HepG2 (cell line): Measurements from ENCODE around the gene VEGFA. TPM values are rescaled to one million over a fixed set of nuclear protein-coding genes. Genes with fewer than 3 reads are reported as not detected.

Experiments
- PITX1 ChIP-seq: sonication (generic); formaldehyde crosslinking; IDR thresholded peaks from 2 replicates; pipeline ENCODE4 v1.5.1; 2020; ENCODE audit warnings: mild to moderate bottlenecking, missing genetic modification reagents
- SOX6 ChIP-seq, 2 experiments: fragments of 450-650 bp in 1 of 2; sonication (generic) in 1 of 2; formaldehyde crosslinking in 1 of 2; IDR thresholded peaks; 2 replicates each; pipeline versions ENCODE4 v1.4.0 to v1.6.1; 2017 to 2020; ENCODE audit warnings: antibody characterized with exemption in 1 of 2, mild to moderate bottlenecking in 1 of 2, missing genetic modification reagents in 1 of 2
- SRSF9 ChIP-seq: fragments of 200-400 bp; formaldehyde crosslinking; IDR thresholded peaks from 2 replicates; pipeline ENCODE4 v1.6.1; 2018; ENCODE audit warnings: borderline replicate concordance, mild to moderate bottlenecking, low read depth, low read length; ENCODE audit not compliant: insufficient read depth, poor library complexity, severe bottlenecking
- ZBTB20 ChIP-seq: sonication (generic); formaldehyde crosslinking; IDR thresholded peaks from 2 replicates; pipeline ENCODE4 v1.8.1; 2023; ENCODE audit warnings: missing genetic modification reagents, low read depth, mild to moderate bottlenecking, borderline replicate concordance
- ZNF136 ChIP-seq: sonication (generic); formaldehyde crosslinking; IDR thresholded peaks from 2 replicates; pipeline ENCODE4 v1.8.1; 2022; ENCODE audit warnings: low read depth, mild to moderate bottlenecking, moderate library complexity, missing genetic modification reagents
- ZNF143 ChIP-seq: sonication (generic); formaldehyde crosslinking; IDR thresholded peaks from 2 replicates; pipeline ENCODE4 v1.4.0; 2020; ENCODE audit warnings: missing genetic modification reagents
- ZNF598 ChIP-seq: sonication (generic); formaldehyde crosslinking; IDR thresholded peaks from 2 replicates; pipeline ENCODE4 v1.5.1; 2020; ENCODE audit warnings: mild to moderate bottlenecking, missing genetic modification reagents, borderline replicate concordance
- ZNF614 ChIP-seq: IDR thresholded peaks from 2 replicates; pipeline ENCODE4 v1.6.1; 2018; ENCODE audit warnings: missing biosample characterization, missing genetic modification reagents, inconsistent platforms, borderline replicate concordance
- ZSCAN12 ChIP-seq: sonication (generic); formaldehyde crosslinking; IDR thresholded peaks from 2 replicates; pipeline ENCODE4 v1.9.0; 2021; ENCODE audit warnings: mild to moderate bottlenecking, missing genetic modification reagents
- polyA plus RNA-seq, 8 experiments: library from polyadenylated mRNA; depleted of rRNA in 3 of 8; stranded (reverse) in 7 of 8; unstranded in 1 of 8; fragments of >200 nt; fragmentation: Illumina TruSeq in 4 of 8; extraction: Trizol in 4 of 8; gene quantifications; 2 replicates each; pipeline versions ENCODE4 v1.2.1 to v1.2.3, GENCODE V29; 2011 to 2016; ENCODE audit warnings: low read depth in 4 of 8, missing spikeins in 1 of 8, mixed read lengths in 1 of 8; ENCODE audit not compliant: insufficient read depth in 1 of 8
- total RNA-seq, 5 experiments: library from RNA; depleted of rRNA; stranded (reverse); fragments of >200 nt; fragmentation: Illumina TruSeq; extraction: Trizol; gene quantifications; 2 replicates each; pipeline ENCODE4 v1.2.3, GENCODE V29; 2016; ENCODE audit warnings: low read depth in 1 of 5
- TF ChIP-seq, protein P1 (sequence below): sonication (generic); formaldehyde crosslinking; IDR thresholded peaks from 2 replicates; pipeline ENCODE4 v1.4.0; 2020; ENCODE audit warnings: missing genetic modification reagents, borderline replicate concordance
- TF ChIP-seq, protein P2 (sequence below): sonication (generic); formaldehyde crosslinking; IDR thresholded peaks from 2 replicates; pipeline ENCODE4 v1.8.0; 2022; ENCODE audit warnings: missing genetic modification reagents, mild to moderate bottlenecking, moderate library complexity, borderline replicate concordance
- TF ChIP-seq, protein P3 (sequence below): sonication (generic); formaldehyde crosslinking; IDR thresholded peaks from 2 replicates; pipeline ENCODE4 v1.4.0; 2020; ENCODE audit warnings: missing genetic modification reagents
- TF ChIP-seq, protein P4 (sequence below): sonication (generic); formaldehyde crosslinking; IDR thresholded peaks from 2 replicates; pipeline ENCODE4 v1.9.0; 2022; ENCODE audit warnings: low read depth, missing genetic modification reagents
- TF ChIP-seq, protein P5 (sequence below): sonication (generic); formaldehyde crosslinking; IDR thresholded peaks from 2 replicates; pipeline ENCODE4 v1.4.0; 2020; ENCODE audit warnings: missing genetic modification reagents

Gene VEGFA
- total and polyA plus RNA-seq, 2 of the 13 experiments (the other 11 are each of a cell fraction or from before 2014, with no cell fraction given), result 68.1 to 629 TPM

DNA sequence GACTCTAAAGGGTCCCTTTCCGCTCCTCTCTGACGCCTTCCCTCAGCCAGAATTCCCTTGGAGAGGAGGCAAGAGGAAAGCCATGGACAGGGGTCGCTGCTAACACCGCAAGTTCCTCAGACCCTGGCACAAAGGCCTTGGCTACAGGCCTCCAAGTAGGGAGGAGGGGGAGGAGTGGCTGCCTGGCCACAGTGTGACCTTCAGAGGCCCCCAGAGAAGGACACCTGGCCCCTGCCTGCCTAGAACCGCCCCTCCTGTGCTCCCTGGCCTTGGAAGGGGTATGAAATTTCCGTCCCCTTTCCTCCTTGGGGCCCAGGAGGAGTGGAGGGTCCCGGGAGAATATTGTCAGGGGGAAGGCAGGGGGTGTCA is 2.7 kb downstream of the VEGFA start (continued):
- TF ChIP-seq, protein P1, sequence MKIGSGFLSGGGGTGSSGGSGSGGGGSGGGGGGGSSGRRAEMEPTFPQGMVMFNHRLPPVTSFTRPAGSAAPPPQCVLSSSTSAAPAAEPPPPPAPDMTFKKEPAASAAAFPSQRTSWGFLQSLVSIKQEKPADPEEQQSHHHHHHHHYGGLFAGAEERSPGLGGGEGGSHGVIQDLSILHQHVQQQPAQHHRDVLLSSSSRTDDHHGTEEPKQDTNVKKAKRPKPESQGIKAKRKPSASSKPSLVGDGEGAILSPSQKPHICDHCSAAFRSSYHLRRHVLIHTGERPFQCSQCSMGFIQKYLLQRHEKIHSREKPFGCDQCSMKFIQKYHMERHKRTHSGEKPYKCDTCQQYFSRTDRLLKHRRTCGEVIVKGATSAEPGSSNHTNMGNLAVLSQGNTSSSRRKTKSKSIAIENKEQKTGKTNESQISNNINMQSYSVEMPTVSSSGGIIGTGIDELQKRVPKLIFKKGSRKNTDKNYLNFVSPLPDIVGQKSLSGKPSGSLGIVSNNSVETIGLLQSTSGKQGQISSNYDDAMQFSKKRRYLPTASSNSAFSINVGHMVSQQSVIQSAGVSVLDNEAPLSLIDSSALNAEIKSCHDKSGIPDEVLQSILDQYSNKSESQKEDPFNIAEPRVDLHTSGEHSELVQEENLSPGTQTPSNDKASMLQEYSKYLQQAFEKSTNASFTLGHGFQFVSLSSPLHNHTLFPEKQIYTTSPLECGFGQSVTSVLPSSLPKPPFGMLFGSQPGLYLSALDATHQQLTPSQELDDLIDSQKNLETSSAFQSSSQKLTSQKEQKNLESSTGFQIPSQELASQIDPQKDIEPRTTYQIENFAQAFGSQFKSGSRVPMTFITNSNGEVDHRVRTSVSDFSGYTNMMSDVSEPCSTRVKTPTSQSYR (CRISPR knock-in tag), result peak; percentile 78
- TF ChIP-seq ZNF614 (CRISPR knock-in tag) (no peak), SRSF9 (no peak), ZNF598 (no peak), SOX6 (IDR thresholded peaks at IDR 0.05) (no peak), SOX6 (CRISPR knock-in tag; IDR thresholded peaks at IDR 0.05) (no peak; the same call in 1 of the 2 replicates), ZNF143 (no peak), PITX1 (CRISPR knock-in tag) (peak; percentile 17; the same call in 1 of the 2 replicates), ZNF136 (CRISPR knock-in tag) (0 out of 2 replicates have a peak, but pooled peaks have one; percentile 55), ZBTB20 (CRISPR knock-in tag) (no peak), ZSCAN12 (CRISPR knock-in tag) (no peak)
- TF ChIP-seq, protein P2, sequence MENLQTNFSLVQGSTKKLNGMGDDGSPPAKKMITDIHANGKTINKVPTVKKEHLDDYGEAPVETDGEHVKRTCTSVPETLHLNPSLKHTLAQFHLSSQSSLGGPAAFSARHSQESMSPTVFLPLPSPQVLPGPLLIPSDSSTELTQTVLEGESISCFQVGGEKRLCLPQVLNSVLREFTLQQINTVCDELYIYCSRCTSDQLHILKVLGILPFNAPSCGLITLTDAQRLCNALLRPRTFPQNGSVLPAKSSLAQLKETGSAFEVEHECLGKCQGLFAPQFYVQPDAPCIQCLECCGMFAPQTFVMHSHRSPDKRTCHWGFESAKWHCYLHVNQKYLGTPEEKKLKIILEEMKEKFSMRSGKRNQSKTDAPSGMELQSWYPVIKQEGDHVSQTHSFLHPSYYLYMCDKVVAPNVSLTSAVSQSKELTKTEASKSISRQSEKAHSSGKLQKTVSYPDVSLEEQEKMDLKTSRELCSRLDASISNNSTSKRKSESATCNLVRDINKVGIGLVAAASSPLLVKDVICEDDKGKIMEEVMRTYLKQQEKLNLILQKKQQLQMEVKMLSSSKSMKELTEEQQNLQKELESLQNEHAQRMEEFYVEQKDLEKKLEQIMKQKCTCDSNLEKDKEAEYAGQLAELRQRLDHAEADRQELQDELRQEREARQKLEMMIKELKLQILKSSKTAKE (CRISPR knock-in tag), result no peak; the same call in 1 of the 2 replicates
- TF ChIP-seq, protein P3, sequence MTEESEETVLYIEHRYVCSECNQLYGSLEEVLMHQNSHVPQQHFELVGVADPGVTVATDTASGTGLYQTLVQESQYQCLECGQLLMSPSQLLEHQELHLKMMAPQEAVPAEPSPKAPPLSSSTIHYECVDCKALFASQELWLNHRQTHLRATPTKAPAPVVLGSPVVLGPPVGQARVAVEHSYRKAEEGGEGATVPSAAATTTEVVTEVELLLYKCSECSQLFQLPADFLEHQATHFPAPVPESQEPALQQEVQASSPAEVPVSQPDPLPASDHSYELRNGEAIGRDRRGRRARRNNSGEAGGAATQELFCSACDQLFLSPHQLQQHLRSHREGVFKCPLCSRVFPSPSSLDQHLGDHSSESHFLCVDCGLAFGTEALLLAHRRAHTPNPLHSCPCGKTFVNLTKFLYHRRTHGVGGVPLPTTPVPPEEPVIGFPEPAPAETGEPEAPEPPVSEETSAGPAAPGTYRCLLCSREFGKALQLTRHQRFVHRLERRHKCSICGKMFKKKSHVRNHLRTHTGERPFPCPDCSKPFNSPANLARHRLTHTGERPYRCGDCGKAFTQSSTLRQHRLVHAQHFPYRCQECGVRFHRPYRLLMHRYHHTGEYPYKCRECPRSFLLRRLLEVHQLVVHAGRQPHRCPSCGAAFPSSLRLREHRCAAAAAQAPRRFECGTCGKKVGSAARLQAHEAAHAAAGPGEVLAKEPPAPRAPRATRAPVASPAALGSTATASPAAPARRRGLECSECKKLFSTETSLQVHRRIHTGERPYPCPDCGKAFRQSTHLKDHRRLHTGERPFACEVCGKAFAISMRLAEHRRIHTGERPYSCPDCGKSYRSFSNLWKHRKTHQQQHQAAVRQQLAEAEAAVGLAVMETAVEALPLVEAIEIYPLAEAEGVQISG (CRISPR knock-in tag), result no peak; the same call in 1 of the 2 replicates
- TF ChIP-seq, protein P4, sequence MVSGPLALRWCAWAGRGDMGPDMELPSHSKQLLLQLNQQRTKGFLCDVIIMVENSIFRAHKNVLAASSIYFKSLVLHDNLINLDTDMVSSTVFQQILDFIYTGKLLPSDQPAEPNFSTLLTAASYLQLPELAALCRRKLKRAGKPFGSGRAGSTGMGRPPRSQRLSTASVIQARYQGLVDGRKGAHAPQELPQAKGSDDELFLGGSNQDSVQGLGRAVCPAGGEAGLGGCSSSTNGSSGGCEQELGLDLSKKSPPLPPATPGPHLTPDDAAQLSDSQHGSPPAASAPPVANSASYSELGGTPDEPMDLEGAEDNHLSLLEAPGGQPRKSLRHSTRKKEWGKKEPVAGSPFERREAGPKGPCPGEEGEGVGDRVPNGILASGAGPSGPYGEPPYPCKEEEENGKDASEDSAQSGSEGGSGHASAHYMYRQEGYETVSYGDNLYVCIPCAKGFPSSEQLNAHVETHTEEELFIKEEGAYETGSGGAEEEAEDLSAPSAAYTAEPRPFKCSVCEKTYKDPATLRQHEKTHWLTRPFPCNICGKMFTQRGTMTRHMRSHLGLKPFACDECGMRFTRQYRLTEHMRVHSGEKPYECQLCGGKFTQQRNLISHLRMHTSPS (CRISPR knock-in tag), result no peak; the same call in 1 of the 2 replicates
- TF ChIP-seq, protein P5, sequence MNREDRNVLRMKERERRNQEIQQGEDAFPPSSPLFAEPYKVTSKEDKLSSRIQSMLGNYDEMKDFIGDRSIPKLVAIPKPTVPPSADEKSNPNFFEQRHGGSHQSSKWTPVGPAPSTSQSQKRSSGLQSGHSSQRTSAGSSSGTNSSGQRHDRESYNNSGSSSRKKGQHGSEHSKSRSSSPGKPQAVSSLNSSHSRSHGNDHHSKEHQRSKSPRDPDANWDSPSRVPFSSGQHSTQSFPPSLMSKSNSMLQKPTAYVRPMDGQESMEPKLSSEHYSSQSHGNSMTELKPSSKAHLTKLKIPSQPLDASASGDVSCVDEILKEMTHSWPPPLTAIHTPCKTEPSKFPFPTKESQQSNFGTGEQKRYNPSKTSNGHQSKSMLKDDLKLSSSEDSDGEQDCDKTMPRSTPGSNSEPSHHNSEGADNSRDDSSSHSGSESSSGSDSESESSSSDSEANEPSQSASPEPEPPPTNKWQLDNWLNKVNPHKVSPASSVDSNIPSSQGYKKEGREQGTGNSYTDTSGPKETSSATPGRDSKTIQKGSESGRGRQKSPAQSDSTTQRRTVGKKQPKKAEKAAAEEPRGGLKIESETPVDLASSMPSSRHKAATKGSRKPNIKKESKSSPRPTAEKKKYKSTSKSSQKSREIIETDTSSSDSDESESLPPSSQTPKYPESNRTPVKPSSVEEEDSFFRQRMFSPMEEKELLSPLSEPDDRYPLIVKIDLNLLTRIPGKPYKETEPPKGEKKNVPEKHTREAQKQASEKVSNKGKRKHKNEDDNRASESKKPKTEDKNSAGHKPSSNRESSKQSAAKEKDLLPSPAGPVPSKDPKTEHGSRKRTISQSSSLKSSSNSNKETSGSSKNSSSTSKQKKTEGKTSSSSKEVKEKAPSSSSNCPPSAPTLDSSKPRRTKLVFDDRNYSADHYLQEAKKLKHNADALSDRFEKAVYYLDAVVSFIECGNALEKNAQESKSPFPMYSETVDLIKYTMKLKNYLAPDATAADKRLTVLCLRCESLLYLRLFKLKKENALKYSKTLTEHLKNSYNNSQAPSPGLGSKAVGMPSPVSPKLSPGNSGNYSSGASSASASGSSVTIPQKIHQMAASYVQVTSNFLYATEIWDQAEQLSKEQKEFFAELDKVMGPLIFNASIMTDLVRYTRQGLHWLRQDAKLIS (CRISPR knock-in tag), result 0 out of 2 replicates have a peak, but pooled peaks have one; percentile 24
